NCI-H1436 treated with DMSO at 0.1 percent for 48 hours (cell line): ENCODE data around the gene MARVELD2.
"Not testable (repeated sequence)": the region's sequence is repeated elsewhere in the genome, so short reads cannot be mapped to it uniquely, and the experiment has no call there.

Experiments
- DNase-seq: peaks from one replicate; lab custom pipeline; 2025; lab: John Stamatoyannopoulos, UW

MARVELD2 gene, protein sequence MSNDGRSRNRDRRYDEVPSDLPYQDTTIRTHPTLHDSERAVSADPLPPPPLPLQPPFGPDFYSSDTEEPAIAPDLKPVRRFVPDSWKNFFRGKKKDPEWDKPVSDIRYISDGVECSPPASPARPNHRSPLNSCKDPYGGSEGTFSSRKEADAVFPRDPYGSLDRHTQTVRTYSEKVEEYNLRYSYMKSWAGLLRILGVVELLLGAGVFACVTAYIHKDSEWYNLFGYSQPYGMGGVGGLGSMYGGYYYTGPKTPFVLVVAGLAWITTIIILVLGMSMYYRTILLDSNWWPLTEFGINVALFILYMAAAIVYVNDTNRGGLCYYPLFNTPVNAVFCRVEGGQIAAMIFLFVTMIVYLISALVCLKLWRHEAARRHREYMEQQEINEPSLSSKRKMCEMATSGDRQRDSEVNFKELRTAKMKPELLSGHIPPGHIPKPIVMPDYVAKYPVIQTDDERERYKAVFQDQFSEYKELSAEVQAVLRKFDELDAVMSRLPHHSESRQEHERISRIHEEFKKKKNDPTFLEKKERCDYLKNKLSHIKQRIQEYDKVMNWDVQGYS

DNA sequence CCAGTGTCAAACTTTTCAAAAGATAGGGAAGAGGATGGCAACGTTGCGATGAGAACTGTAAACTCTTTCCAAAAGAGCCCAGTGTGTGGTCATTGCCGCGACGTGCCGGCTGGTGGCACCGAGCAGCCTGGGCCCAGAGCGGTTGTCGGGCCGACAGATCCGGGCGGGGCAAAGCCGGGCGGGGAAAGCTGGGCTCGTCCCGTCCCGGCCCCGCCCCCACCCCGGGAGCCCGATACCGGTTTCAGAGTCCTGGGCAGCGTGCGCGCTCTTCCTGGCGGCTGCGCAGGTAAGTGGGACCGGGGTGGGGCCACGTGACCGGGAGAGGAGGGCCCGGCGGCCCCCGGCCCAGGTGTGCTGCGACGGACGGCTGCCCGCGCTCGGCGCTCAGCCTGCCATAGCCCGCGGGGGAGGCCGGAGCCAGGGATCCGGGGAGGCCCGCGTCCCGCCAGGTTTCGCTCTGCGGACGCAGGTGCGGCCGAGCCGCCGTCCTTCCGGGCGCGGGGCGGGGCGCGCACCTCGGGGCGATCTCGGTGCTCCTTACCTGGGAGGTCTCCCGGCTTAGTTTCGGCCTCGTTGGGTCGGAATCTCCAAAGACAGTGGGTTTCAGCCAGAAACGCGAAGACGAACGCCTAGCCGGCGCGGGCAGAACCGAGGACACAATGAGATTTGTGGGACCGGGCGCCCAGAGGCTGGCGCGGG lies at the start of gene MARVELD2:
TSS of gene MARVELD2 (plus strand) at position 232 of the 699 bp plus-strand sequence. CDS start 4,270 bp downstream, outside the sequence.
- DNase-seq, result no peak

- no peak for DNase-seq
Observed at GRCh38 chr5:69367697-69368279, 47.1 kb upstream of the MARVELD2 start.

GRCh38 chr5:69368458-69369339 lies 46.2 kb upstream of the MARVELD2 start:
- no peak for DNase-seq

DNA sequence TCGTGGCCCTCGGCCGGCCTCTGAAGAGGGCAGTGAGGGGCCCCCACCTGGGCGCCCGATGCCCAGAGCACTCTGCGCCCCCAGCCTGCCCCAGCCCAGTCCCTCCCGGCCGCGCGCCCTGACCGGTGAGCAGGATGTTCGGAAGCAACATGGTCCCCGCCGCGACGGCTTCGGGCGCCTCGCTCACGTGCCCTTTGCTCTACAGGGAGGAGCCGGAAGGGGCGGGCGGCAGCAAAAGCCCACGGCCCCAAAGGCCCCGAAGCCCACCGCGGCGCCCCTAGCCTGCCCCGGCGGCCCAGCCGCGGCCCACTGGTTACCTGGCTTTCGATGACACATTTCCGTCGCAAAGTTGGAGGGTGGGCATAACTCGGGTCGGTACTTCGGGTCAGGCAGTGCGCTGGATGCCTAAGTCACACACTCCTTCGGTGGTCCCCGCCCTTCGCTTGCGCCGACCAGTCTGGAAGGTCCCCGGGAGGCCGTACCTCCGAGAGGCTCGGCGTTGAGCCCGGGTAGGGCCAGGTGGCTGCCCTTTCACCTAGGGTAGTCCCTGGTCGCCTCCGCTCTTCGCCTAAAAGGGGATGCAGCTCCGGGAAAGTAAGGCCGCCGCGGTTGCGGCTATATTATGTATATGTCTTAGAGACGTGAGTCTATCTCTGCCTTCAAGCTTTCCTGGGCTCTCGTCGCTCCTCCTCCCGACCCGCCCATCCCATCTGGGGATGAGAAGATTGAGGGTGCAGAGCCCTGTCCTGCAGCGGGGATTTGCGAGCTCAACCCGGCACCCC lies 45.4 kb upstream of the MARVELD2 start, which contains the start of the genes AK6, RAD17 and TAF9:
TSS of gene AK6 (minus strand) at position 181 of the 782 bp plus-strand sequence. CDS start at position 151, 30 bp downstream.
TSS of gene RAD17 (plus strand) at position 479 of the 782 bp plus-strand sequence. CDS start 2,391 bp downstream, outside the sequence.
TSS of gene TAF9 (minus strand) at position 181 of the 782 bp plus-strand sequence. CDS start 3,783 bp downstream, outside the sequence.
- peak; percentile 57 for DNase-seq

DNA sequence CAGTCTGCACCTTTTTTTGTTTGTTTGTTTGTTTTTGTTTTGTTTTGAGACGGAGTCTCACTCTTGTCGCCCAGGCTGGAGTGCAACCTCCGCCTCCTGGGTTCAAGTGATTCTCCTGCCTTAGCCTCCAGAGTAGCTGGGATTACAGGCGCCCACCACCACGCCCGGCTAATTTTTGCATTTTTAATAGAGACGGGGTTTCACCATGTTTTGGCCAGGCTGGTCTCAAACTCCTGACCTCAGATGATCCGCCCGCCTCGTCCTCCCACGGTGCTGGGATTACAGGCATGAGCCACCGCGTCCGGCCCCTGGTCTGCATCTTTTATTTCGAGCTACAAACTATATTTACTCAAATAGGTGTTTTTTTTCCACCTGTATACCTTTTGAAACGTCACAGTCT lies 44.6 kb upstream of the MARVELD2 start:
- not testable (repeated sequence) for DNase-seq

DNA sequence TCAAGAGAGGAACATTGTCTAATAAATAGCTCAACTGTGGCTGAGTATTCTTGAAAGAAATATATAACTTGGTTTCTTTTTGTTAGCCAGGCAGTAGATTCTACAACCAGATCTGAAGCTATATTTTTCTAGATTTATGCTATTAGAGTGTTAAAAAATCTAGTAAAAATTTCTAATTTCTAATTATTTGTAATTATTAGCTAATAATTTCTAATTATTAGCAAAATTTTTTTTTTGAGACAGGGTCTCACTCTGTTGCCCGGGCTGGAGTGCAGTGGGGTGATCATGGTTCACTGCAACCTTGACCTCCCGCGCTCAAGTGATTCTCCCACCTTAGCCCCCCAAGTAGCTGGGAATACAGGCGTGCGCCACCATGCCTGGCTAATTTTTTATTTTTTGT lies 42.5 kb upstream of the MARVELD2 start:
- DNase-seq, result no peak

DNA sequence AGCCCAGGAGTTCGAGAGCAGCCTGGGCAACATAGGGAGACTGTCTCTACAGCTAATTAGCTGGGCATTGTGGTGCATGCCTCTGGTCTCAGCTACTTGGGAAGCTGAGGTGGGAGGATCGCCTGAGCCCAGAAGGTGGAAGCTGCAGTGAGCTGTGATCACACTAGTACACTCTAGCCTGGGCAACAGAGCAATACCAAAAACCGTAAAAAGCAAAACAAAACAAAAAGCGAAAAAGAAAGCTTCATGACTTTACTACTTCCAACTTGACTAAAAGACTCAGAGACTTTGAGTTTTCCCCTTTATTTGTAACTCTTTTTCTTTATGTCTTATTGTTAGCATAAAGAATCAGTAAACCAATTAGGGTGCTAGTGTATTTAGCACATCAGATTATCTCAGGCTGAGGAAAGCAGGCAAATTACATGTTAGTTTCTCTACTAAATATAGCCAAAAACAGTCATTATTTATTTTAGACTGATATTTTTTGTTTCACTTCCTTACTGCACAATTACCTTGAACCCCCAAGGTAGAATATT lies 39.9 kb upstream of the MARVELD2 start:
- DNase-seq, result no peak

- DNase-seq, result no peak
Observed at GRCh38 chr5:69378376-69378775, 36.5 kb upstream of the MARVELD2 start.

GRCh38 chr5:69404659-69405330 lies 10.1 kb upstream of the MARVELD2 start:
- DNase-seq, result no peak

- DNase-seq, result no peak
Observed at GRCh38 chr5:69415584-69415958, 655 bp downstream of the MARVELD2 start.

- DNase-seq, result no peak
Observed at GRCh38 chr5:69416180-69416579, 1.3 kb downstream of the MARVELD2 start.

DNA sequence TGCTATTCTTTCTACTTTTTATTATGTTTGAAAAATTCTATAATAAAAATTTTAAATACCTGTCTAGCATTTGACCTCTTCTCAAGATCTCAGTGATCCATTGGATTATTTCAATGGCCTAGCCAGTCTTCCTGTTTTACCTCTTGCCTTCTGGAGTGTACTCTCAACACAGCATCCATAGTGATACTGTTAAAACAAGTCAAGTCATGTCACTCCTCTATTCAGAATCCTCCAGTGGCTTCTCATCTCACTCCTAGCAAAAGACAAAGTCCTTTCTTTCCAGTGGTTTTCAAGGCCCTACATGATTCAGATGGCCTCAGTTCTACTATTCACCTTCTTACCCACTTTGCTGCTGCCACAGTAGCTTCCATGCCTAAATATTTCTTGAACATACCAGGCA lies 1.8 kb downstream of the MARVELD2 start:
- no peak for DNase-seq

- DNase-seq, result no peak
Observed at GRCh38 chr5:69418554-69418953, 3.6 kb downstream of the MARVELD2 start.

DNA sequence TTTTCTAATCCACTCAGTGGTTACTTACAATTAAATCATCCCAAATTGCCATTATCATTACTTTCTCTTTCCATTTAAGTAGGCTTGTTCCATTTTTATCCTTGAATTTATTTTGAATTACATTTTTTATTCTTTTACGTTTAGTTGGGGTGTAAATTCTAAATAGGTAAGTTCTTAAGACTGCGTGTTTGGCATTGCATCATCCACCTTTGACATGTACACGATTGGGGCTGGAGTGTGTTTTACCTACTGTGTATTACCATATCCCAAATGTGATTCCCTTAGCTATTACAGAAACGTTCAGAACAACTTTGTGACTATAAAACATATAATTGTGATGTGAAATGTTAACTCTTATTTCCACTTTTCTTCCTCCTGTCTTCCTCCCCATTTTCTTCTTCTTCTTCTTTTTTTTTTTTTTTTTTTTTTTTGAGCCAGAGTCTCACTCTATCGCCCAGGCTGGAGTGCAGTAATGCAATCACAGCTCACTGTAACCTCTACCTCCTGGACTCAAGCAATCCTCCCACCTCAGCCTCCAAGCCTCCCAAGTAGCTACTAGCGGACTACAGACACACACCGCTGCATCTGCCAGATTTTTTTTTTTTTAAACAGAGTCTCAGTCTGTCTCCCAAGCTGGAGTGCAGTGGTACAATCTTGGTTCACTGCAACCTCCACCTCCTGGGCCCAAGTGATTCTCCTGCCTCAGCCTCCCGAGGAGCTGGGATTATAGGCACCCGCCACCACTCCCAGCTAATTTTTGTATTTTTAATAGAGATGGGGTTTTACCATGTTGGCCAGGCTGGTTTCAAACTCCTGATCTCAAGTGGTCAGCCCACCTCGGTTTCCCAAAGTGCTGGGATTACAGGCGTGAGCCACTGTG lies 16.7 kb downstream of the MARVELD2 start:
- DNase-seq, result no peak

GRCh38 chr5:69432412-69433206 lies 17.7 kb downstream of the MARVELD2 start:
- no peak for DNase-seq

DNA sequence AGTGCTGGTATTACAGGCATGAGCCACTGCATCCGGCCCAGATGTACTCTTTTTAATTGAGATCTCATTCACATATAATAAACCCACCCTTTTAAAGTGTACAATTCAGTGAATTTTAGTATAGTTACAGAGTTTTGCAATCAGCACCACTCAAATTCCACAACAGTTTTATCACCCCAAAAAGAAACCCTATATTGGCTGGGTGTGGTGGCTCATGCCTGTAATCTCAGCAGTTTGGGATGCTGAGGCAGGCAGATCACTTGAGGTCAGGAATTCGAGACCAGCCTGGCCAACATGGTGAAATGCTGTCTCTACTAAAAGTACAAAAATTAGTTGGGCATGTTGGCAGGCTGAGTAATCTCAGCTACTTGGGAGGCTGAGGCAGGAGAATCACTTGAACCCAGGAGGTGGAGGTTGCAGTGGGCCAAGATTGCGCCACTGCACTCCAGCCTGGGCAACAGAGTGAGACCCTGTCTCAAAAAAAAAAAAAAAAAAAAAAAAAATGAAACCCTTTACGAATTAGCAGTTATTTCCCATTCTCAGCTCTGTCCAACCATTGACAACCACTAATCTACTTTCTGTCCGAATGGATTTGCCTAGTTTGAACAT lies 20.5 kb downstream of the MARVELD2 start:
- DNase-seq, result not testable (repeated sequence)

DNA sequence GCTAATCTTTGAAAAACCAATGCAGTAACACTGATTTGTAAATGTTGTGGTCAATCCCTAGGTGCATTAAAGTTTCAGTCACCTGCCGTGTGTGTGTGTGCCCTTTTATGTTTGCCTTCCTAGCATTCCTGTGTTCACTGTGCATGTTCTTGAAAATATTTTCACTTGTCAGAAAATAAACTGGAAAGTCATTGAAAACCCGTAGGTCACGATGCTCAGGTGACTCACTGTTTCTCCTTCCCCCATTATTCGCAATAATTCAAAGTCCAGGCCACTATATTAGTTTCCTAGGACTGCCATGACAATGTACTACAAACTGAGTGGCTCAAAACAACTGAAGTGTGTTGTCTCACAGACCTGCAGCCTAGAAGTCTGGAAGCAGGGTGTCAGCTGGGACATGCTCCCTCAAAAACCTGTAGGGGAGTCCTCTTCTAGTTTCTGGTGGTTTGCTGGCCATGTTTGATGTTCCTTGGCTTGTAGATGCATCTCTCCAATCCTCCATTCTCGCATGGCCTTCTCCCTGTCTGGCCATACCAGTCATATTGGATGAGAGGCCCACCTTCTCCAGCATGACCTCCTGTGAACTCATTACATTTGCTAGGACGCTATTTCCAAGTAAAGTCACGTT lies 29.3 kb downstream of the MARVELD2 start:
- no peak for DNase-seq
